Neural cell (in vitro differentiated cells): ENCODE results near the gene KCTD17. TPM values are rescaled to one million over a fixed set of nuclear protein-coding genes. Genes with fewer than 3 reads are reported as not detected.

Experiments used
- H2AFZ ChIP-seq: fragments of 200-600, 300-800 bp; sonication (generic), shearing (Covaris generic); 2 replicates; pipeline ENCODE4 v1.6.0; 2014; ENCODE audit warnings: low read depth, mild to moderate bottlenecking, antibody characterized with exemption, low read length, moderate library complexity
- H3F3A ChIP-seq: fragments of 200-600 bp; shearing (Covaris generic); 2 replicates; pipeline ENCODE4 v1.6.1; 2016; ENCODE audit warnings: mild to moderate bottlenecking, moderate library complexity, mixed read lengths, antibody characterized with exemption, low read length; ENCODE audit not compliant: insufficient read depth, poor library complexity, severe bottlenecking
- H3K27ac ChIP-seq: fragments of 200-600, 300-800 bp; sonication (generic), shearing (Covaris generic); 2 replicates; pipeline ENCODE4 v1.5.1; 2014; ENCODE audit warnings: mild to moderate bottlenecking, low read length, moderate library complexity
- H3K27me3 ChIP-seq: fragments of 300-800, 200-600 bp; sonication (generic), shearing (Covaris generic); 2 replicates; pipeline ENCODE4 v1.6.0; 2014; ENCODE audit warnings: mild to moderate bottlenecking, low read depth, low read length, moderate library complexity; ENCODE audit not compliant: insufficient read depth
- H3K36me3 ChIP-seq: fragments of 300-800, 200-600 bp; sonication (generic), shearing (Covaris generic); 2 replicates; pipeline ENCODE4 v1.5.1; 2014; ENCODE audit warnings: mild to moderate bottlenecking, antibody characterized with exemption, low read length, moderate library complexity; ENCODE audit not compliant: insufficient read depth
- H3K4me2 ChIP-seq: fragments of 300-800, 200-600 bp; sonication (generic), shearing (Covaris generic); 2 replicates; pipeline ENCODE4 v1.6.0; 2014; ENCODE audit warnings: mild to moderate bottlenecking, low read length
- H3K4me3 ChIP-seq: fragments of 300-800, 200-600 bp; sonication (generic), shearing (Covaris generic); 2 replicates; pipeline ENCODE4 v1.5.1; 2014; ENCODE audit warnings: mild to moderate bottlenecking, low read length, moderate library complexity
- H3K79me2 ChIP-seq: fragments of 200-600 bp; shearing (Covaris generic); replicated peaks from 2 replicates; pipeline ENCODE4 v1.6.0; 2014; ENCODE audit warnings: mild to moderate bottlenecking, low read length, moderate library complexity; ENCODE audit not compliant: insufficient read depth
- H3K9ac ChIP-seq: fragments of 300-800, 200-600 bp; sonication (generic), shearing (Covaris generic); 2 replicates; pipeline ENCODE4 v1.6.1; 2016; ENCODE audit warnings: mild to moderate bottlenecking, low read length, mixed read lengths
- H3K9me2 ChIP-seq: fragments of 200-600 bp; shearing (Covaris generic); 2 replicates; pipeline ENCODE4 v1.6.1; 2016; ENCODE audit warnings: mild to moderate bottlenecking, low read length, mixed read lengths; ENCODE audit not compliant: insufficient read depth
- H3K9me3 ChIP-seq: fragments of 200-600, 300-800 bp; sonication (generic), shearing (Covaris generic); 2 replicates; pipeline ENCODE4 v1.6.1; 2016; ENCODE audit warnings: mild to moderate bottlenecking, mixed run types, low read length, moderate library complexity, mixed read lengths
- H4K20me1 ChIP-seq: fragments of 200-600 bp; shearing (Covaris generic); 2 replicates; pipeline ENCODE4 v1.6.1; 2016; ENCODE audit warnings: mild to moderate bottlenecking, mixed run types; ENCODE audit not compliant: insufficient read depth
- CTCF ChIP-seq: fragments of 450-650 bp; IDR thresholded peaks from 2 replicates; pipeline ENCODE4 v1.5.1; 2014; ENCODE audit warnings: antibody characterized with exemption, mild to moderate bottlenecking, moderate library complexity; ENCODE audit not compliant: poor library complexity, severe bottlenecking
- EP300 ChIP-seq: fragments of 450-650 bp; conservative IDR thresholded peaks from 2 replicates; pipeline ENCODE4 v1.6.1; 2014; ENCODE audit warnings: antibody characterized with exemption, mild to moderate bottlenecking, moderate library complexity; ENCODE audit not compliant: poor library complexity, severe bottlenecking
- EZH2 ChIP-seq: fragments of 200-600, 300-800 bp; shearing (Covaris generic), sonication (generic); IDR thresholded peaks from 2 replicates; pipeline ENCODE4 v1.6.1; 2014; ENCODE audit warnings: antibody characterized with exemption, low read length, borderline replicate concordance, mild to moderate bottlenecking; ENCODE audit not compliant: insufficient read depth, poor library complexity, severe bottlenecking
- MXI1 ChIP-seq: fragments of 450-650 bp; conservative IDR thresholded peaks from 2 replicates; pipeline ENCODE4 v1.6.1; 2014; ENCODE audit warnings: antibody characterized with exemption, mild to moderate bottlenecking; ENCODE audit not compliant: poor library complexity, severe bottlenecking
- POLR2AphosphoS5 ChIP-seq: IDR thresholded peaks from 2 replicates; pipeline ENCODE4 v1.6.1; 2012
- RAD21 ChIP-seq: fragments of 450-650 bp; conservative IDR thresholded peaks from 2 replicates; pipeline ENCODE4 v1.6.1; 2014; ENCODE audit warnings: antibody characterized with exemption, mild to moderate bottlenecking, moderate library complexity
- REST ChIP-seq: IDR thresholded peaks from 2 replicates; pipeline ENCODE4 v1.6.1; 2012; ENCODE audit warnings: borderline replicate concordance
- SMC3 ChIP-seq: fragments of 450-650 bp; conservative IDR thresholded peaks from 2 replicates; pipeline ENCODE4 v1.6.1; 2014; ENCODE audit warnings: antibody characterized with exemption, mild to moderate bottlenecking, moderate library complexity; ENCODE audit not compliant: poor library complexity
- TAF1 ChIP-seq: IDR thresholded peaks from 2 replicates; pipeline ENCODE4 v1.6.1; 2012; ENCODE audit warnings: low read depth
- polyA plus RNA-seq: library from polyadenylated mRNA; depleted of rRNA; stranded (reverse); fragments of >200 nt; gene quantifications from 2 replicates; pipeline ENCODE4 v1.2.3, GENCODE V29; 2014

The KCTD17 gene
- polyA plus RNA-seq, 1 donor from 2014 or later: 96.3 TPM

GRCh38 chr22:37111156-37111717, 59.7 kb downstream of the KCTD17 start:
- no peaks in the 10 kb centered on the region for H3K79me2 ChIP-seq
- H3K27ac ChIP-seq: no peak overlapping the region
- no peaks in the 10 kb centered on the region for H4K20me1 ChIP-seq
- H3K36me3 ChIP-seq: no peaks in the 10 kb centered on the region
- no peaks in the 10 kb centered on the region for H3F3A ChIP-seq
- H3K9ac ChIP-seq: no peak overlapping the region
- no peak overlapping the region for H3K4me3 ChIP-seq
- no peak overlapping the region for H3K4me2 ChIP-seq
- no peak overlapping the region for H2AFZ ChIP-seq
- no peaks in the 10 kb centered on the region for H3K27me3 ChIP-seq
- no peak for TF ChIP-seq POLR2AphosphoS5
- no peak for TF ChIP-seq EZH2
- no peak for TF ChIP-seq EP300
- no peak for TF ChIP-seq SMC3
- no peak for TF ChIP-seq REST
- no peak for TF ChIP-seq RAD21
- TF ChIP-seq MXI1: no peak
- TF ChIP-seq TAF1: no peak
- no peak for TF ChIP-seq CTCF
- H3K9me3 ChIP-seq: no peaks in the 10 kb centered on the region
- H3K9me2 ChIP-seq: no peaks in the 10 kb centered on the region

- no peaks in the 10 kb centered on the region for H3K27me3 ChIP-seq
- no peak overlapping the region for H3K27ac ChIP-seq
- no peak for TF ChIP-seq RAD21
- TF ChIP-seq EZH2: no peak
- TF ChIP-seq REST: no peak
- no peak for TF ChIP-seq POLR2AphosphoS5
- TF ChIP-seq SMC3: no peak
- no peak for TF ChIP-seq CTCF
- no peak for TF ChIP-seq TAF1
- no peak for TF ChIP-seq MXI1
- TF ChIP-seq EP300: no peak
- no peaks in the 10 kb centered on the region for H3K79me2 ChIP-seq
- H3K9ac ChIP-seq: no peak overlapping the region
- no peaks in the 10 kb centered on the region for H3F3A ChIP-seq
- no peaks in the 10 kb centered on the region for H4K20me1 ChIP-seq
- H3K9me2 ChIP-seq: no peaks in the 10 kb centered on the region
- no peaks in the 10 kb centered on the region for H3K36me3 ChIP-seq
- H2AFZ ChIP-seq: no peak overlapping the region
- H3K4me2 ChIP-seq: no peak overlapping the region
- H3K4me3 ChIP-seq: no peak overlapping the region
- no peaks in the 10 kb centered on the region for H3K9me3 ChIP-seq
These were observed 60.7 kb downstream of the KCTD17 start for GRCh38 chr22:37112084-37112728.
